GM12801 (cell line): ENCODE data around the gene CHAC1.

Experiments
- TF ChIP-seq, protein P1 (sequence below): IDR thresholded peaks from one replicate; pipeline ENCODE4 v1.5.1; 2011; ENCODE audit warnings: control low read depth; ENCODE audit not compliant: insufficient read length; ENCODE audit errors: extremely low read depth

Gene CHAC1

DNA sequence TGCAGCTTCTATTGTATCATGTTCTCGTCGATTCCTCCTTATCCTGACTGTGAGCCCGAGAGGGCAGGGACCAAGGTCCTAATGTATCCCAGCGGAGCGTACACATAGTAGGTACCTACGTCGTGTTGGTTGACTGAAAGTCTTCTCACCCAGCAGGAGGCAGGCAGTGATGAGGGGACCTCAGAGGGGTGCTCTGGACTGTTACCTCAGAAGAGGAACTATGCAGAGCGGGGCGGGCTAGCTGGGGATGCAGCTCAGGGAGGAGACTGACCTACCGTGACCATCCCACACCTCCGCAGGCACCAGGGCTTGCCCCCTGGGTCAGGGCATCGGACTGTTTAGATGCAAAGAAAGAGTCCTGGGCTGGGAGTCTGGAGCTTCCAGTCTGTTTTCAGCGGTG, 11.4 kb downstream of the CHAC1 start:
- TF ChIP-seq, protein P1, sequence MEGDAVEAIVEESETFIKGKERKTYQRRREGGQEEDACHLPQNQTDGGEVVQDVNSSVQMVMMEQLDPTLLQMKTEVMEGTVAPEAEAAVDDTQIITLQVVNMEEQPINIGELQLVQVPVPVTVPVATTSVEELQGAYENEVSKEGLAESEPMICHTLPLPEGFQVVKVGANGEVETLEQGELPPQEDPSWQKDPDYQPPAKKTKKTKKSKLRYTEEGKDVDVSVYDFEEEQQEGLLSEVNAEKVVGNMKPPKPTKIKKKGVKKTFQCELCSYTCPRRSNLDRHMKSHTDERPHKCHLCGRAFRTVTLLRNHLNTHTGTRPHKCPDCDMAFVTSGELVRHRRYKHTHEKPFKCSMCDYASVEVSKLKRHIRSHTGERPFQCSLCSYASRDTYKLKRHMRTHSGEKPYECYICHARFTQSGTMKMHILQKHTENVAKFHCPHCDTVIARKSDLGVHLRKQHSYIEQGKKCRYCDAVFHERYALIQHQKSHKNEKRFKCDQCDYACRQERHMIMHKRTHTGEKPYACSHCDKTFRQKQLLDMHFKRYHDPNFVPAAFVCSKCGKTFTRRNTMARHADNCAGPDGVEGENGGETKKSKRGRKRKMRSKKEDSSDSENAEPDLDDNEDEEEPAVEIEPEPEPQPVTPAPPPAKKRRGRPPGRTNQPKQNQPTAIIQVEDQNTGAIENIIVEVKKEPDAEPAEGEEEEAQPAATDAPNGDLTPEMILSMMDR: no peak

DNA sequence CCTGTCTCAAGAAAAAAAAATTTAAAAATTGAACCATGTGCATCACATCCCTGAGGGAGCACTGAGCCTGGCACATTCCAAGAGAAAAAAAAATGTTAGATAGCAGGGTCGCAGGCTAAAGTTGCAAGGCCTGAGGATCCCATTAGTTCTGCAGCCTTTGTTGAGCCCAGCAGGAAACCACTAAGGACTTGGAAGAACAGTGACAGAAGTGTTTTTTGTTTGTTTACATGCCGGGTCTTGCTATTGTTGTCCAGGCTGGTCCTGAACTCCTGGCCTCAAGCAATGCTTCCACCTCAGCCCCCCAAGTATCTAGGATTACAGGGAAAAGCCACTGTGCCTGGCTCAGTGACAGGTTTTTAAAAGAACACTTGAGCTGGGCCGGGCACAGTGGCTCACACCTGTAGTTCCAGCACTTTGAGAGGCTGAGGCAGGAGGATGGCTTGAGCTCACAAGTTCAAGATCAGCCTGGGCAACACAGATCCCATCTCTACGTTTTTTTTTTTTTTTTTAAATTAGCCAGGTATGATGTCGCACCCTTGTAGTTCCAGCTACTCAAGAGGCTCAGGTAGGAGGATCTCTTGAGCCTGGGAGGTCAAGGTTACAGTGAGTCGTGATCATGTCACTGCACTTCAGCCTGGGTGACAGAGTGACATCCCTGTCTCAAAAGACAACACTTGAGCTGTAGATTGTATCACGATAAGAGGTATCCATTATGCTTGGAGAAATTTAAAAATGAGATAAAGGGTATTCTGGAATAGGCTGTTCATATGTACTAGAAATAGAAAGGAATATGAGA, 15.2 kb downstream of the CHAC1 start:
- TF ChIP-seq, protein P1: no peak

DNA sequence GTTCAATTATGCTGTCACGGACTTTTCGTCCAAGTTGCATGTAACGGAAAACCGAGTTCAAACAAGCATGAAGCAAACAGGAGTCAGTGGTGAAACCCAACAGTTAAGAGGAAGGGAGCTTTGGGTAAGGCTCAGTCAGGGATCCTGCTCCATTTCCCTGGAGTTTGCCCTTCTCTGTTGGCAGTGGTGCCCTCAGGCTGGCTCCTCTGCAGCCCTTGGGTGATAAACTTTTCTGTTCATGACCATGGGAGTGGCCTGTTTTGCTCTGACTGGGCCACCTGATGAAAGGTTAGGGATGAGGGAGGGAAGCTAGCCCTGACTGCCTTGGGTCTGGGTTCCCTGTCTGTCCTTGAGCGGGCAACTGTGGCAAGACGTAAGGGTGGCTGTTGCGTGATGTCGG, 16.1 kb downstream of the CHAC1 start:
- TF ChIP-seq, protein P1: no peak

DNA sequence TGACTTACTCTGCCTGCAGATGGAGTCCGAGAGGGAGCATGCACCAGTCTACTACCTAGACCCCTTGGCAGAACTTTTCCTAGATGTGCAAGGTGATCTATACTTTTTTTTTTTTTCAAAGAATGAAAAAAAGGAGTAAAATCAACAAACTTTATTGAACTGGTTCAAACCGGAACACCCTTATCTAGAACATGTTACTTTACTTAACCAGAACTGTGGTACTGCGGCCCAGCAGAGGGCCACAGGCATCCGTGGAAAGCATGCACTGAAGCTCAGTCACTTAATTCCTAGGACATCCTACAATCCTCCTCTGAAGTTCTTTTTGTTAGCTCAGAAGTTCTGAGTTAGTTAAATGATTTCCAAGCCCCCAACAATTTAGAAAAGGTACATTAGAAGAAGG, 21.6 kb downstream of the CHAC1 start:
- TF ChIP-seq, protein P1: no peak

DNA sequence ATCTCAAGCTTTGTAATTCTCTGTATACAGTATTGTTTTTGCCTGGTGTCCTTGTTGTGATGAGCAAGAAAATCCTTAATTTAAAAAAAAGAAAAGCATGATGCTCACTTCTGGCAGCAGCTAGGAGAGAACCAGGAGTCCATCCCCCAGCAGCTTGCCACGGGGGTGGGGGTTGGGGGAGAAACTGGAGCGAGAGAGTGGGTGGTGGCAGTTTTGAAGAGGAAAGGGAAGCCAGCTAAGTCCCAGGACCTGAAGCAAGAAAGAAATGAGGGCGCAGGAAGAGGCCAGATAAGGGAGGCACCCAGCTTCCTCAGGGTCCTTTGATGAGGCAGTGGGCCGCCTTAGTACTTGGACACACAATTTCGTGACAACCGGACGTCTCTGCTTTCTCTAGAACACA, 23.5 kb downstream of the CHAC1 start:
- TF ChIP-seq, protein P1: no peak

DNA sequence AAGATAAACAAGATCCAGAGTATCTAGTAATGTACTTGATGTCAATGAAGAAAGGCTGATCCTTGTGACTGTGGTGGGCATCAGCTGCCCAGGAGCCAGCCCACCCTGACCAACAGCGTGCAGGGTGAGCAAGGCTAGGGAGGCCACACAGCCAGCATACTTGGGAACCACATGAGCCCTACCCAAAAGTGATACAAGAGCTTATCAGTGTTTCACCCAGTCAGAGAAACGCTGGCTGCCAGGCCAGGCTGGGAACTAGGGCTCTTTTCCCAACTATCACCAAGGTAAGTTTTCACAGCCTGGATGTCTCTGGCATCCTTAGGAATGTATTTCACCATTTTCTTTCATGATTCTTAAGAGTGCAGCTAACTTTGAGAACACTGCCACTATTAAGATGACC, 24.9 kb downstream of the CHAC1 start:
- TF ChIP-seq, protein P1: no peak

DNA sequence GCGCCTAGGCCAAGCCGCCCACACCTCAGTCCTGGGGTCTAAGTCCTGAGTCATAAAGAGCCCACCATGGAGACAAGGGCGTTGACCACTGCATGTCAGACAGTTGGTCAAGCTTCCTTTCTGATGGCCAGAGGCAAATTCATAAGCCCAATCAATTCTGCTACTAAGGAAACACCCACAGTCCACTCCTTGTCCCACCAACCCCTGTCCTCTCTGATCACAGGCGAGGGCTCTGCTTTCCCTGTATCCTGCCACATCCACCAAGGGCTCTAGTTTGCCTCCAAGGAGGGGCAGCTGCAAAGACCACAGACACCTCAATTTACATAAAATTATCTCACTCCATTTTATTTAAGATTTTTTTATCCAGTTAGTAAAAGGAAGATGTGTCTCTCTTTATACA, 25.3 kb downstream of the CHAC1 start:
- TF ChIP-seq, protein P1: no peak

DNA sequence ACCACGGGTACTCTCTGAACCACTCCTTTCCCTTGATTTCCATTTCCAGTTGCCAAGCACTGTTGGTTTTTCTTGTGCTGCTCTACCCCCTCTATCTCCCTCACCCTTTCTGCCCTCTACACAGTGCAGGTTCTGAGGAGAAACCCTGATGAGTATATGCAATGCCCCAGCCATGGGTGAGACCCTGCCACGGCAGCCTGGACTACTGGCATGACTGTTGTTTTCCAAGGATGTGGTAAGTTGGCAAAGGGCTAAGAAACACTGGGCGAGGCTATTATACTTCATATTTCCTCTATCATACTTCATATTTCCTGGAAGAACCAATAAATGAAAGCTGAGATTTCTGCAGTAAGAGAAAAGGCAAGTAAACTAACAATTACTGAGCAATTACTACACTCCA, 27.9 kb downstream of the CHAC1 start:
- TF ChIP-seq, protein P1: no peak
